Choroid plexus epithelial cell (primary cell): Measurements from ENCODE around the gene BRD3OS.

Experiments
- DNase-seq: peaks from one replicate; pipeline ENCODE4 v3.0.0-alpha.2; 2010; ENCODE audit warnings: low read depth
- H3K4me3 ChIP-seq: 2 replicates; pipeline ENCODE4 v1.5.1; 2011; ENCODE audit warnings: low read depth, mild to moderate bottlenecking, control low read depth, low read length, moderate library complexity
- TF ChIP-seq, protein P1 (sequence below): conservative IDR thresholded peaks from 2 replicates; pipeline ENCODE4 v1.5.1; 2011; ENCODE audit warnings: low read depth, mild to moderate bottlenecking, control low read depth, inconsistent platforms, low read length, moderate library complexity

Gene BRD3OS

DNA sequence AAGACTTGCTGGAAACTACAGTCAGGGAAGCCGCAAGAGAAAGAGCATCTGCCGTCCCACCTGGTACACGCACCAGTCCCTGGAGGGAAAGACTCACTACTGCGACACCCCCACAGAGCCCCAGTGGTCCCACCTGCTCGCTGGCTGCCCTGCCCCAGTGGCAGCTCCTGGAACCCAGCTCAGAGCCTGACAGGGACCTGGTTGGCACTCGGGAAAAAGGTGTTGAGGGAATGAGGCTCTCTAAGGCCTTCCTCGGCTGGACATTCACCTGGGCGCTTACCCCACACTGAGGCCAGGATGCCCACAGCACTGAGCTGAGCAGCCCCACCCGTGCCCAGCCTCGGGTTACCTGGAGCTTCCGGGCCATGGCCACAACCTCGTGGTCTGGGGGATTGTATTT is 19.7 kb downstream of the BRD3OS start:
- H3K4me3 ChIP-seq, result no peak overlapping the region
- DNase-seq, result no peak
- TF ChIP-seq, protein P1, sequence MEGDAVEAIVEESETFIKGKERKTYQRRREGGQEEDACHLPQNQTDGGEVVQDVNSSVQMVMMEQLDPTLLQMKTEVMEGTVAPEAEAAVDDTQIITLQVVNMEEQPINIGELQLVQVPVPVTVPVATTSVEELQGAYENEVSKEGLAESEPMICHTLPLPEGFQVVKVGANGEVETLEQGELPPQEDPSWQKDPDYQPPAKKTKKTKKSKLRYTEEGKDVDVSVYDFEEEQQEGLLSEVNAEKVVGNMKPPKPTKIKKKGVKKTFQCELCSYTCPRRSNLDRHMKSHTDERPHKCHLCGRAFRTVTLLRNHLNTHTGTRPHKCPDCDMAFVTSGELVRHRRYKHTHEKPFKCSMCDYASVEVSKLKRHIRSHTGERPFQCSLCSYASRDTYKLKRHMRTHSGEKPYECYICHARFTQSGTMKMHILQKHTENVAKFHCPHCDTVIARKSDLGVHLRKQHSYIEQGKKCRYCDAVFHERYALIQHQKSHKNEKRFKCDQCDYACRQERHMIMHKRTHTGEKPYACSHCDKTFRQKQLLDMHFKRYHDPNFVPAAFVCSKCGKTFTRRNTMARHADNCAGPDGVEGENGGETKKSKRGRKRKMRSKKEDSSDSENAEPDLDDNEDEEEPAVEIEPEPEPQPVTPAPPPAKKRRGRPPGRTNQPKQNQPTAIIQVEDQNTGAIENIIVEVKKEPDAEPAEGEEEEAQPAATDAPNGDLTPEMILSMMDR, result no peak

DNA sequence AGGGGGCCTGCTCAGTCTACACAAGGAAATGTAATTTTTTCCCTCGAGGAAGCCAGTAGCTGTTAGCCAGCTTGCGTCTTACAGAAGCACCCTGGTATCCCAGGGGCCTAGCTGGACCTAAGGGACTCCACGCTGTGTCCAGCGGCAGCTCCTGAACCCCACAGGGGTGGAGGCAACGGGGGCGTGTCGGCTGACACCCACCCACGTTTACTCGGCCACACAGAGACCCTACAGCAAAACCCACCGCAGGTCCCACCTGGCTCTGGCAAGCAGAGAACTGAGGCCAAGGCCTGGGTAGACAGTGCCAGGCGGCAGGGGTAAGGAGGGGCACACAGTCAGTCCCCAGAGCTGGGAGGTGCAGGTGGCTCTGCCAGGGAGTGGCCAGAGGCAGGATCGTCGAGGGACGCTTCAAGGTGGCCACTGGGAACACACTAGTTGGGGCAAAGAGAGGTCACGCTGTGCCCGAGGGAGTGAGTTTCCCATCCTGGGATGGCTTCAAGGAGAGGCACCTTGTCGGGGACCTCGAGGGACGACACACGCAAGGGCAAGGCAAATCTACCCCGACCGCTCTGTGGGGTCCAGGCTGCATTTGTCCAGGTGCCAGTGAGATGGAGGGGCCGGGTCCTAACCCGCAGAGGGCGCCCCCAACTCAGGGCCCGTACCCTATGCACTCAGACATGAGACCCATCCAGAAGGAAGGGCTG is 20.7 kb downstream of the BRD3OS start:
- DNase-seq, result no peak
- TF ChIP-seq, protein P1, result no peak
- H3K4me3 ChIP-seq, result no peak overlapping the region

DNA sequence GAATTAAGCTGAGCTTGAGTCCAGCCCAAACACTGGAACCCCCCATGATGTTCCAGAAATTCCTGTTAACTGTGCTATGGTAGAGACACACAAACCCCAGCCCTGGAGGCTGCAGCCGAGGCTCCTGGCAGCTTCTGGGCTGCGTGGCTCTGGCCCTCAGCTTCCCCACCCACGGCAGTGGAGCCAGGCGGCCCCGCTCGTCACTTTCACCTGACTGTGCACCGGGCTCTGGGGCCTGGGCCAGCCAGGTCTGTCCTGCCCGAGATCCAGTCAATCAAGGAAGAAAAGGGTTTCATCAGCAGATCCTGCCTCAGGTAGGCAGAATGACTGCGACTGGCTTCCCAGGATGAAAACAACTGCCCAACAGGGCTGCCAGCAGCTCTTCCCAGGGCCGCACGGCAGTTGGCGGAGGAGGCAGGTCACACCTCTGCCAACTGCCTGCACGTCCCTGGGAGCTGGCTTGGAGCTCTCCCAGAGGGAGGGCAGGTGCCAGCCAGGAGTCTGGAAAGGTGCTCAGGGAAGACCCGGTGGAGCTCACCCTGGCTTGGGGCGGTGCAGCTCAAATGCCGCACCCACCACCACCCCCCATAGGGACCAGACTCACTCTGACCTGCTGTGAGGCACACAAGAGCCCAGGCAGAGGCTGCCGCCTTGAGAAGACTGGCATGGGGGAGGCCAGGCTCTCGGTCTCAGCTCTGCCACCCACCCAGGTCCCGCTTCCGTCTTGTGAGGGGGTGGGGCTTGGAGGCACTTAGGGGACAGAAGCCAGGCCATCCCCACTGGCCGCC is 21.8 kb downstream of the BRD3OS start:
- H3K4me3 ChIP-seq, result no peak overlapping the region
- TF ChIP-seq, protein P1, result no peak
- no peak for DNase-seq

DNA sequence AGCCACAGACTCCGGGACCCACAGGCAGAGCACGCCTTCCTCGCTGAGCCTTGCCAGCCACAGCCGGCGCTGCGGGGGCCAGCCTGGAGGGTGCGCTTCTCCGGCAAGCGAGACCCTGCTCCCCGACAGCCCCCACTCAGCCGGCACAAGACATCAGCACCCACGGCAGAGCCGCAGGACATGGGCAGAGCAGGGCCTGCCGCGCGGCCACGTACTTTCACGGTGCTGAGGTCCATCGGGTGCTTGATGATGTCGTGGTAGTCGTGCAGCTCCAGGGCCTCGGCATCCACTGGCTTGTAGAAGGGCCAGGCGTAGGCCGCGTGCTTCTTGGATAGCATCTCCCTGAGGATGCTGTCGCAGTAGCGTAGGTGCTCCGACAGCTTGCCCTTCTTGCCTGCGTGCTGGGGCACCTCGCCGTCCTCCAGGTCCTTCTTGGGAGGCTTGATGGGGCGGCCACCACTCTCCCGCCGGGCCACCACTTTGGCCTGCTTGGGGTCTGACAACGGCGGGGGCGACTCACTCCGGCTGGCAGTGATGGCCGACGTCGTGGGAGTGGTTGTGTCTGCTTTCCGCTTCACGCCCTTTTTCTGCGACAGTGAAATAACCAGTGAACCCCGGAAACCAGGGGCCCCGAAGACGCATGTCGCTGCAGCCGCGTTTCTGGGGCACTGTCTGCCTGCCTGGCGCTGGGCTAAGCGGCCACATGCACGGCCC is 22.7 kb downstream of the BRD3OS start:
- no peak overlapping the region for H3K4me3 ChIP-seq
- DNase-seq, result no peak
- TF ChIP-seq, protein P1, result no peak

DNA sequence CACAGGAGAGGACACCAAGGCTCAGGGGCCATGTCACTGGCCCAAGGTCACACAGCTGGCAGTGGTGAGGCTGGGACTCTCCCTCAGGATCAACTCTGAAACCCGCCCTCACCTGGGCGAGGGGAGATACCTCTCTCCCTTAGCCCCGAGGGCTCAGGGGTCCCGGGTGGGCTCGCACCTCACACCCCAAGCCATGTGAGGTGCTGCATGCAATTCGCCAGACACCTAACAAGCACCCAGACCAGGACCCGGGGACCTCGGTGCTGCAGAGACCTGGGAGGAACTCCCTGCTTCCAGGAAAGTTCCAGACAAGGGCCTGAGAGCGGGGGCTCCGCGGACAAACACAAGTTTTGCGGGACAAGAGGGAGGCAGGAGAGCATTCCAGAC is 23.3 kb downstream of the BRD3OS start:
- TF ChIP-seq, protein P1, result no peak
- no peak for DNase-seq
- no peak overlapping the region for H3K4me3 ChIP-seq

DNA sequence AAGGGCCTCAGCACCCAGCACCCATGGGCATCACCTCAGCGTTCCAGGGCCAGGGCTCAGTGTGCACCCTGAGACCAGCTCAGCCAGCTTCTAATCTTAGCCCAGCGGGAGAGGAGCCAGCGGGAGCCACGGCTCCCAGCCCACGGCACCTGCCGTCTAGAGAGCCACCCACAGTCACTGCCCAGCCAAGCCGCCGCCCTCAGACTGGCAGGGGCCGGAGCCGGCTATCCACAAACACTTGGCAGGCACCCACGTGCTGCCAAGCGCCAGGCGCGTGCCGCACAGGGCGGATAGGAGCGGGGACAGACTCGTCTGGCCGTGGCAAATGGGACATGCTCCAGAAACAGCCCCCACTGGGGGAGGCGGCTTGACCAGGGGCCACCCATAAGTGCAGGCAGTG is 24.0 kb downstream of the BRD3OS start:
- DNase-seq, result no peak
- TF ChIP-seq, protein P1, result no peak
- no peak overlapping the region for H3K4me3 ChIP-seq
